IMR-90 (cell line): ENCODE results near the gene CHGA. TPM values are rescaled to one million over a fixed set of nuclear protein-coding genes. Genes with fewer than 3 reads are reported as not detected.

Source experiments
- ATAC-seq: fragments of 200-7000 bp; cut with Tn5 transposase; 2 replicates; pipeline ENCODE4 v1.9.1; 2020; ENCODE audit warnings: low read depth, mild to moderate bottlenecking, moderate library complexity
- BruUV-seq: library from RNA; stranded (reverse); fragments of 400-500 nt; replicated peaks from 2 replicates; lab custom pipeline; 2021; lab: Mats Ljungman, UMichigan
- CTCF ChIA-PET: fragments of 300-600 bp; formaldehyde crosslinking; extraction: SDS; loops from one replicate; lab custom pipeline; 2021; ENCODE audit warnings: antibody characterized with exemption; lab: Yijun Ruan, JAX
- POLR2A ChIA-PET: fragments of 300-600 bp; sonication (Branson Sonifier 250); formaldehyde crosslinking; loops from one replicate; lab custom pipeline; 2022; ENCODE audit warnings: antibody characterized with exemption; ENCODE audit not compliant: unreplicated experiment; lab: Charles Lee
- DNase-seq: peaks from one replicate; pipeline ENCODE4 v3.0.0; 2013
- H2AFZ ChIP-seq: replicated peaks from 2 replicates; pipeline ENCODE3; 2013; ENCODE audit warnings: low read length, mild to moderate bottlenecking; ENCODE audit not compliant: poor library complexity
- H2AK5ac ChIP-seq: 2 replicates; pipeline ENCODE4 v1.6.1; 2013; ENCODE audit warnings: low read depth, low read length, inconsistent platforms
- H2AK9ac ChIP-seq: replicated peaks from 2 replicates; pipeline ENCODE3; 2013; ENCODE audit warnings: mild to moderate bottlenecking, low read depth, low read length, moderate library complexity; ENCODE audit not compliant: poor library complexity
- H2BK120ac ChIP-seq: 2 replicates; pipeline ENCODE4 v1.6.1; 2013; ENCODE audit warnings: low read depth, low read length, inconsistent platforms
- H2BK15ac ChIP-seq: 3 replicates; pipeline ENCODE4 v1.6.1; 2013; ENCODE audit warnings: low read depth, low read length, inconsistent platforms
- H2BK20ac ChIP-seq: 2 replicates; pipeline ENCODE4 v1.6.1; 2013; ENCODE audit warnings: low read depth, mild to moderate bottlenecking, inconsistent platforms, low read length, moderate library complexity
- H2BK5ac ChIP-seq: 2 replicates; pipeline ENCODE4 v1.6.1; 2013; ENCODE audit warnings: mild to moderate bottlenecking, low read depth, low read length, inconsistent platforms; ENCODE audit not compliant: poor library complexity, severe bottlenecking
- H3K14ac ChIP-seq: replicated peaks from 2 replicates; pipeline ENCODE4 v1.6.1; 2013; ENCODE audit warnings: low read depth, low read length, inconsistent platforms
- H3K18ac ChIP-seq: 2 replicates; pipeline ENCODE4 v1.6.1; 2013; ENCODE audit warnings: low read depth, low read length, control low read depth
- H3K23ac ChIP-seq: 2 replicates; pipeline ENCODE4 v1.6.1; 2013; ENCODE audit warnings: low read depth, low read length, inconsistent platforms
- H3K27ac ChIP-seq: 2 replicates; pipeline ENCODE4 v1.5.1; 2013; ENCODE audit warnings: mild to moderate bottlenecking, control low read depth, low read length; ENCODE audit not compliant: insufficient read depth
- H3K27me3 ChIP-seq: 2 replicates; pipeline ENCODE4 v1.6.1; 2013; ENCODE audit warnings: low read length; ENCODE audit not compliant: control insufficient read depth, insufficient read depth
- H3K36me3 ChIP-seq: 2 replicates; pipeline ENCODE4 v1.6.1; 2013; ENCODE audit warnings: low read length, mixed read lengths; ENCODE audit not compliant: control insufficient read depth, insufficient read depth
- H3K4ac ChIP-seq: 2 replicates; pipeline ENCODE4 v1.6.1; 2013; ENCODE audit warnings: low read depth, low read length, inconsistent platforms
- H3K4me1 ChIP-seq: 2 replicates; pipeline ENCODE4 v1.6.1; 2013; ENCODE audit warnings: low read length, mixed read lengths; ENCODE audit not compliant: control insufficient read depth, insufficient read depth
- H3K4me2 ChIP-seq: 2 replicates; pipeline ENCODE4 v1.6.1; 2013; ENCODE audit warnings: low read depth, mild to moderate bottlenecking, control low read depth, low read length, moderate library complexity
- H3K4me3 ChIP-seq: 2 replicates; pipeline ENCODE4 v1.5.1; 2013; ENCODE audit warnings: low read depth, mild to moderate bottlenecking, control low read depth, low read length, moderate library complexity; ENCODE audit not compliant: insufficient read depth
- H3K56ac ChIP-seq: 2 replicates; pipeline ENCODE4 v1.6.1; 2013; ENCODE audit warnings: low read length, inconsistent platforms; ENCODE audit not compliant: insufficient read depth; ENCODE audit errors: extremely low read depth
- H3K79me1 ChIP-seq, 2 experiments: 2 replicates each; pipeline ENCODE4 v1.6.1; 2013; ENCODE audit warnings: low read length in 2 of 2, inconsistent platforms in 1 of 2, low read depth in 1 of 2
- H3K9ac ChIP-seq: 2 replicates; pipeline ENCODE4 v1.6.1; 2013; ENCODE audit warnings: low read depth, low read length, control low read depth
- H3K9me1 ChIP-seq: 2 replicates; pipeline ENCODE4 v1.6.1; 2013; ENCODE audit warnings: low read length, inconsistent platforms; ENCODE audit not compliant: insufficient read depth
- H3K9me3 ChIP-seq: 2 replicates; pipeline ENCODE4 v1.6.1; 2013; ENCODE audit warnings: low read length; ENCODE audit not compliant: control insufficient read depth, insufficient read depth
- H4K20me1 ChIP-seq: 2 replicates; pipeline ENCODE4 v1.6.1; 2013; ENCODE audit warnings: low read length, inconsistent platforms; ENCODE audit not compliant: insufficient read depth
- H4K5ac ChIP-seq: 2 replicates; pipeline ENCODE4 v1.6.1; 2013; ENCODE audit warnings: mild to moderate bottlenecking, low read depth, low read length, control low read depth
- H4K8ac ChIP-seq, 2 experiments: 2 replicates each; pipeline ENCODE4 v1.6.1; 2013; ENCODE audit warnings: low read depth in 2 of 2, low read length in 2 of 2, control low read depth in 1 of 2, inconsistent platforms in 1 of 2
- H4K91ac ChIP-seq: 2 replicates; pipeline ENCODE4 v1.6.1; 2013; ENCODE audit warnings: low read depth, low read length, inconsistent platforms; ENCODE audit not compliant: insufficient read depth
- BHLHE40 ChIP-seq: fragments of 150-350 bp; IDR thresholded peaks from 2 replicates; pipeline ENCODE4 v1.6.1; 2016; ENCODE audit warnings: mild to moderate bottlenecking, low read depth, low read length
- CEBPB ChIP-seq: IDR thresholded peaks from 2 replicates; pipeline ENCODE4 v1.6.1; 2012; ENCODE audit warnings: low read depth, low read length, improper control_type of control experiment
- CHD1 ChIP-seq: IDR thresholded peaks from 2 replicates; pipeline ENCODE4 v1.6.1; 2012; ENCODE audit warnings: low read depth, low read length, improper control_type of control experiment
- CTCF ChIP-seq: conservative IDR thresholded peaks from 2 replicates; pipeline ENCODE4 v1.5.1; 2012; ENCODE audit warnings: mild to moderate bottlenecking, low read depth, low read length, improper control_type of control experiment
- ELK1 ChIP-seq: fragments of 150-350 bp; IDR thresholded peaks from 2 replicates; pipeline ENCODE4 v1.6.1; 2016; ENCODE audit warnings: low read depth, mild to moderate bottlenecking, low read length, moderate library complexity, borderline replicate concordance
- FOS ChIP-seq: fragments of 150-350 bp; IDR thresholded peaks from 2 replicates; pipeline ENCODE4 v1.6.1; 2016; ENCODE audit warnings: low read depth, low read length
- MAFK ChIP-seq: IDR thresholded peaks from 2 replicates; pipeline ENCODE4 v1.6.1; 2012; ENCODE audit warnings: low read depth, low read length, improper control_type of control experiment
- MAZ ChIP-seq: IDR thresholded peaks from 2 replicates; pipeline ENCODE4 v1.6.1; 2012; ENCODE audit warnings: low read depth, mild to moderate bottlenecking, low read length, improper control_type of control experiment, moderate library complexity, borderline replicate concordance
- MXI1 ChIP-seq: IDR thresholded peaks from 2 replicates; pipeline ENCODE4 v1.6.1; 2012; ENCODE audit warnings: low read depth, mild to moderate bottlenecking, low read length, moderate library complexity, borderline replicate concordance
- NFE2L2 ChIP-seq: fragments of 150-350 bp; IDR thresholded peaks from 2 replicates; pipeline ENCODE4 v1.6.1; 2016; ENCODE audit warnings: low read depth, mild to moderate bottlenecking, low read length
- POLR2A ChIP-seq: IDR thresholded peaks from 2 replicates; pipeline ENCODE4 v1.6.1; 2012; ENCODE audit warnings: mild to moderate bottlenecking, low read depth, low read length
- RAD21 ChIP-seq: IDR thresholded peaks from 2 replicates; pipeline ENCODE4 v1.6.1; 2012; ENCODE audit warnings: low read length, improper control_type of control experiment
- RFX5 ChIP-seq: IDR thresholded peaks from 2 replicates; pipeline ENCODE4 v1.8.0; 2012; ENCODE audit warnings: low read depth, mild to moderate bottlenecking, low read length, moderate library complexity
- SMC3 ChIP-seq: fragments of 150-350 bp; IDR thresholded peaks from 2 replicates; pipeline ENCODE4 v1.6.1; 2016; ENCODE audit warnings: low read depth, mild to moderate bottlenecking, antibody characterized with exemption, low read length, moderate library complexity
- USF2 ChIP-seq: fragments of 150-350 bp; IDR thresholded peaks from 2 replicates; pipeline ENCODE4 v1.6.1; 2017; ENCODE audit warnings: mild to moderate bottlenecking, antibody characterized with exemption, low read length, low read depth
- WGBS, 2 experiments: methylation state at CpG; one replicate each; pipeline versions ENCODE4 v1.1.5 to v1.1.7; 2013; ENCODE audit warnings: missing lambda C conversion rate in 2 of 2; ENCODE audit not compliant: insufficient read length in 1 of 2; ENCODE audit errors: extremely low coverage in 2 of 2; 5-methylcytosine and 5-hydroxymethylcytosine counted together
- dilution Hi-C: fragments of 300-500 bp; cut with HindIII; formaldehyde crosslinking; loops from one replicate; pipeline ENCODE4 v1.14.3; 2018; ENCODE audit warnings: low sequenced_read_pairs; ENCODE audit not compliant: unreplicated experiment
- in situ Hi-C: fragments of 300-500 bp; cut with MboI; formaldehyde crosslinking; loops from 3 replicates; pipeline ENCODE4 v1.14.3; 2019; ENCODE audit warnings: low sequenced_read_pairs, inconsistent platforms, mixed read lengths
- intact Hi-C: fragments of 100-400 bp; cut with micrococcal nuclease; formaldehyde crosslinking; loops from 2 replicates; pipeline ENCODE4 v1.10.0; 2022
- polyA plus RNA-seq, 3 experiments: library from polyadenylated mRNA; depleted of rRNA; stranded (reverse); fragments of >200 nt; gene quantifications; 2 replicates each; pipeline ENCODE4 v1.2.3, GENCODE V29; 2012; ENCODE audit warnings: low replicate concordance in 1 of 3
- total RNA-seq: library from RNA; depleted of rRNA; stranded (reverse); fragments of >200 nt; gene quantifications from 2 replicates; pipeline ENCODE4 v1.2.3, GENCODE V29; 2012

CHGA gene
- total and polyA plus RNA-seq, 2 of the 4 experiments (the other 2 are of a cell fraction) = not detected

GRCh38 chr14:92917041-92917940, 5.7 kb upstream of the CHGA start:
- no peak for DNase-seq
- Histone ChIP-seq H3K79me1 (no peaks in the 10 kb centered on the region), H4K91ac (no peak overlapping the region), H3K4me2 (no peak overlapping the region), H4K8ac (no peak overlapping the region), H3K18ac (no peak overlapping the region), H3K14ac (no peak overlapping the region), H2BK120ac (no peak overlapping the region), H3K4ac (no peak overlapping the region), H3K9ac (no peak overlapping the region), H4K20me1 (no peaks in the 10 kb centered on the region), H2BK15ac (no peak overlapping the region), H3K23ac (no peak overlapping the region), H3K4me1 (no peaks in the 10 kb centered on the region), H2AK9ac (no peak overlapping the region), H2AK5ac (no peak overlapping the region), H2AFZ (no peak overlapping the region), H2BK5ac (no peak overlapping the region), H3K27ac (no peak overlapping the region), H4K5ac (no peak overlapping the region), H3K27me3 (peaks cover 4% of the 10 kb centered on the region; the same call in 1 of the 2 replicates), H3K9me1 (no peaks in the 10 kb centered on the region), H3K4me3 (no peak overlapping the region), H3K9me3 (no peaks in the 10 kb centered on the region), H2BK20ac (no peak overlapping the region), H3K56ac (no peak overlapping the region), H3K36me3 (no peaks in the 10 kb centered on the region)
- 61% methylated on average over 3 of the region's 14 CpGs; no CpG with 5 or more reads in 1 of the 2 experiments for WGBS, 2 experiments
- BruUV-seq = no TSS peak
- in situ Hi-C loops (no loop called here), dilution Hi-C loops (no loop called here), intact Hi-C loops (no loop called here)
- no peak for ATAC-seq
- ChIA-PET CTCF (no interaction called here), POLR2A (no interaction called here)
- TF ChIP-seq CHD1 (no peak), MAFK (no peak), FOS (no peak), MXI1 (no peak), SMC3 (no peak), MAZ (no peak), BHLHE40 (no peak), POLR2A (no peak), USF2 (no peak), CTCF (no peak), NFE2L2 (no peak), ELK1 (no peak), CEBPB (no peak), RFX5 (no peak), RAD21 (no peak)
